NB4 (cell line): ENCODE measurements around the gene NAIP.
"Not testable (repeated sequence)": the region's sequence is repeated elsewhere in the genome, so short reads cannot be mapped to it uniquely, and the experiment has no call there.

ENCODE experiments used
- DNase-seq: peaks from one replicate; pipeline ENCODE4 v3.0.0; 2010; ENCODE audit warnings: low read depth
- H3K4me3 ChIP-seq: one replicate; pipeline ENCODE4 v1.5.1; 2011; ENCODE audit warnings: mild to moderate bottlenecking, low read depth, low read length, moderate library complexity
- CTCF ChIP-seq: IDR thresholded peaks from one replicate; pipeline ENCODE4 v1.5.1; 2012; ENCODE audit warnings: low read depth, low read length
- MYC ChIP-seq: IDR thresholded peaks from 2 replicates; pipeline ENCODE4 v1.6.1; 2011; ENCODE audit warnings: low read depth, low read length
- POLR2A ChIP-seq: IDR thresholded peaks from 2 replicates; pipeline ENCODE4 v1.6.1; 2011; ENCODE audit warnings: mild to moderate bottlenecking; ENCODE audit not compliant: insufficient read length; ENCODE audit errors: extremely low read depth
- TF ChIP-seq, protein P1 (sequence below): IDR thresholded peaks from 2 replicates; pipeline ENCODE4 v1.6.1; 2011; ENCODE audit warnings: low read depth, low read length

NAIP gene

GRCh38 chr5:71013575-71013974, 11.6 kb downstream of the NAIP start:
- DNase-seq: peak; percentile 51
- no peak for TF ChIP-seq CTCF
- no peak for TF ChIP-seq POLR2A
- TF ChIP-seq MYC: no peak
- TF ChIP-seq, protein P1, sequence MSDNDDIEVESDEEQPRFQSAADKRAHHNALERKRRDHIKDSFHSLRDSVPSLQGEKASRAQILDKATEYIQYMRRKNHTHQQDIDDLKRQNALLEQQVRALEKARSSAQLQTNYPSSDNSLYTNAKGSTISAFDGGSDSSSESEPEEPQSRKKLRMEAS: no peak
- no peak overlapping the region for H3K4me3 ChIP-seq

DNA sequence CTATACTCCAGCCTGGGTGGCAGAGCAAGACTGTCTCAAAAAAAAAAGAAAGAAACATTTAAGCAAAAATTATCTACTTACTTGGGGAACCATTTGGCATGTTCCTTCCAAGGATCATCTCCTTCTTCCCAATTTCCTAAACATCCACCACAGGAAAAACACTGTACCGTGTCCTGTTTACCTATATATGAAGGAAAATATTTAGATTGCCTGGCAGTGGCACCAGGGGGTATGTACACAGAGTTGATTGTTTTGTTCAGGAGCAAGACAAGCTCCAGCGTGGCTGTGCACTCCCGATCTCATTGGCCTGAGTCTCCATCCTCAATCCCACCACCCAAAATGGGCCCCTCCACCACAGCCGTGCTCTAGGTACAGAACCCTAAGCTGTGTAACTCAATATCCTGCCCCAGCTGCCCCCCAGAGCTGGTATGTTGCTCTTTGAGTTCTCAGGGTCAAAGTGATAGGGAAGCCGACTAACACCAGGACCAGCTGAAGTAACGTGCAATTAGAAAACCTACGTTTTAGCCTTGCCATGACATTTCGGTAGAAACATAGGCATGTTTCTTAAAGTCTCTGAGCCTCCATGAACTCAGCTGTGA, 13.8 kb downstream of the NAIP start:
- TF ChIP-seq, protein P1: no peak
- TF ChIP-seq MYC: no peak
- TF ChIP-seq CTCF: no peak
- TF ChIP-seq POLR2A: no peak
- H3K4me3 ChIP-seq: no peak overlapping the region

DNA sequence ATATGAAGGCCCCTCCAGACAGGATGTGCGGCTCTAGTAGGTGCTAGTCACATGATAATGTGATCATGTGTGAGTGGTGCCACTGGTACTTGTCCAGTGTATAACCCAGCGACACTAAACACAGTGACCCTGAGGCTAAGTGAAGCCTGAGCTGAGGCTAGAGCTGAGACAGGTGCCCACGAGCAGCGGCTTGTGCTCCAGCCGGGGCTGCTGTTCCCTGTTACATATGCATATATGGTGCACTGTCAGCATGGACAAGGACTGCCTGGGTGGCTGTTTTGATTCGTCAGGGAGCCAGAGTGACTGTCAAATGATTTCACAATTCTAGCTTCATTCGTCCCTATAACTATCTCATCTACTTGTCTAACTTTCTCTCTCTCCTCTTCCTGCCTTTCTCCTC, 18.2 kb downstream of the NAIP start:
- H3K4me3 ChIP-seq, DNase-seq: not testable (repeated sequence)

More for the DNA sequence above, 13.8 kb downstream of the NAIP start:
- DNase-seq: no peak

- not testable (repeated sequence) for DNase-seq, H3K4me3 ChIP-seq
Measured at GRCh38 chr5:70984882-70985281, 40.3 kb downstream of the NAIP start.

GRCh38 chr5:70967220-70967619, 57.9 kb downstream of the NAIP start:
- H3K4me3 ChIP-seq, DNase-seq: not testable (repeated sequence)

GRCh38 chr5:70964531-70964930, 60.6 kb downstream of the NAIP start:
- not testable (repeated sequence) for DNase-seq

GRCh38 chr5:70953068-70953467, 72.1 kb downstream of the NAIP start:
- H3K4me3 ChIP-seq, DNase-seq: not testable (repeated sequence)

More at GRCh38 chr5:70964531-70964930, 60.6 kb downstream of the NAIP start:
- H3K4me3 ChIP-seq: not testable (repeated sequence)

DNA sequence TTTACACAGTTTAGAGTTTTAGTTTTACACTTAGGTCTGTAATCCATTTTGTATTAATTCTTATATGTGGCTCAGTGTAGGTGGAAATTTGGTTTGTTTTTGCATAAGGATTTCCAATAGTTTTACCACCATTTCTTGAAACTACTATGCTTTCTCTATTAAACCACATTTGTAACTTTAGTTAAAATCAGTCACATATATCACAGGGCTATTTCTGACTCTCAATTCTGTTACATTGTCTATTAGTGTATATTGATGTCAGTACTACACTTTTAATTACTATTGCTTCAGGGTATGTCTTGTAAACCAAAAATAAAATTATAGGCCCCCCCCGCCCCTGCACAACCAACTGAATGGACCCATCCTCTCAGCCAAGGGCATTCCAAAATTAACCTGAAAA, 92.6 kb downstream of the NAIP start:
- not testable (repeated sequence) for DNase-seq

DNA sequence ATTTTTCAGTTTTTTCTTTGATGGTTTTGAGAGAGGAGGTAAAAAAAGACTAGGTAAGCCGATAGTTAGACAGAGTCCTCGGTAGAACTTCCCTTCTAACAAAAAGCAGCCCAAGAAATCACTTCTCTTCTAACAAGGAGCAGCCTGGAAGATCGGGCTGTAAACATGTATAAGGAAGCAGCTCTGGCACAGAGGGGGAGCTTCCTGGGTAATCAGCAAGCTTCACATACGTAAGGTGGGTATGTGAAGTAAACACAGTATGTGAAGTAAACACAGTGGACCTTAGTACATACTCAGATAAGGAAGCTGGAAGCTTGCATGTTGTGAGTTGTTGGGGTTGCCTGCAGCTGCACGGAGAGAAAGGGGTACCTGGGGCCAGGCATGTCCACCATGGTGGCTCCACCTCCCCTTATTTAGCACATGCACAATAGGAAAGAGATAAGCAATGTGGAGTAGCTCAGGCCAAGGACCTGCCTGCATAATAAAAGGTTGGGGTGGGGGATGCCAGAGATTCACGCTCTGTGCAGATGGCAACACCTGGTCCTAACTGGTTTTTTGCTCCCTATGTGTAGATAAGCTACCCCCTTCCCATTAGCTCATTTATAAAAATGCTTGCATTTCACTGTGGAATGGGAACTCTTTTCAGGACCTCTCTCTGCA, 93.3 kb downstream of the NAIP start:
- not testable (repeated sequence) for H3K4me3 ChIP-seq, DNase-seq

More for the DNA sequence above, 92.6 kb downstream of the NAIP start:
- H3K4me3 ChIP-seq: not testable (repeated sequence)

DNA sequence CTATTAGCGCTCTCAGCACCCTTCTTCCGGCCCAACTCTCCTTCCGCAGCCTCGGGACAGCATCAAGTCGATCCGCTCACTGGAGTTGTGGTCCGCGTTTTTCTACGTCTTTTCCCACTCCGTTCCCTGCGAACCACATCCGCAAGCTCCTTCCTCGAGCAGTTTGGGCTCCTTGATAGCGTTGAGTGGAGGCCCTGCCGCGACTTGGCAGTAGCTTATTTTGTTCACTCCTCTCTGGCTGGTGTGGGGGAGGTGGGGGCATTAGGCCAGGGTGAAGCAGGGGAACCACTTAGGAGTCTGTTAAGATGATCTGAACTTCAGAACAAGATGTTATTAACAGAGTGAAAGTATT, 100.0 kb downstream of the NAIP start:
- H3K4me3 ChIP-seq, DNase-seq: not testable (repeated sequence)
